ENCODE results near the gene ENTPD1.
A peak's percentile ranks its signal among the peaks of the same experiment; 100 is the strongest.
"Not testable (repeated sequence)": the region's sequence is repeated elsewhere in the genome, so short reads cannot be mapped to it uniquely, and the experiment has no call there.

ENTPD1 gene

DNA sequence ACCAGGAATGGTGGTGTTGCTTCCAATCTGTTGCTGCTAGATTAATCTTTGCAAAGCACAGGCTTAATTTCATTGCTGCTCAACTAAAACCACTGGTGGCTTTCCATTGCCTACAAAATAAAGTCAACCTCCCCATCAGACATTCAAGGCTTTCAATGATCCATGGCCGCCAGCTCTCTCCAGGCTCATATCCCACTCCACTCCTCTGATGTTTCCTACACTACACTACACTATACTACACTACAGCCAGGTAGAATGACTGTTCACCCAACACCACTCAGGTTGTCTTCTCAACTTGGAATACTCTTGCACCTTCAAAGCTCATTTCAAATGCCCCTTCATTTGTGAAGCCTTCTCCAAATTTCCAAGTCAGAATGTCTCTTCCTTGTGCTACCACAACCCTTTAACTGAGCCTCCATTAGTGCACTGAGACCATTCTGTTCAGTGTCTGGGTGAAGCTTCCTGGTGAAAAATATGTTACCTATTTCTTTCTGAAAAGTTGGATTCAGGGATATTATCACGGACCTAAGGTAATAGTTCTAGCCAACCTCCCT is 116.3 kb downstream of the ENTPD1 start:
- DNase-seq = no peak

DNA sequence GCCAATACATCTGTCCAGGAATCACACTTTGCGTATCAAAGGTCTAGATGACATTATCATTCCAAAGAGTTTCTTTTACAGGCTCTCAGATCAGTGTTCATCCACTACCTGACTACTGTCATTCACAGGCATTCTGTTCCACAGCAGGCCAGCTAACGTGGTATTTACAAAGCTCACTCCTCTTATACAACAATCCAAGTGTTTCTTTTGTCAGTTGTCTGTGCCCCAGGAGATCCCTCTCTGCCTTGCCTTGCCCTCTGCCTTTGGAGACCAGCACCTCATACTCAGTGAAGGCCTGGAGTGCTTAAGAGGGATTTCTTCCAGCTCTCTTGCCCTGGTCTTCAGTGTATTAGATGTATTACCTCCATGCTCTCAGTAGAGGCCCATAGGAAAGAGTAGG is 117.2 kb downstream of the ENTPD1 start:
- no peak for DNase-seq

DNA sequence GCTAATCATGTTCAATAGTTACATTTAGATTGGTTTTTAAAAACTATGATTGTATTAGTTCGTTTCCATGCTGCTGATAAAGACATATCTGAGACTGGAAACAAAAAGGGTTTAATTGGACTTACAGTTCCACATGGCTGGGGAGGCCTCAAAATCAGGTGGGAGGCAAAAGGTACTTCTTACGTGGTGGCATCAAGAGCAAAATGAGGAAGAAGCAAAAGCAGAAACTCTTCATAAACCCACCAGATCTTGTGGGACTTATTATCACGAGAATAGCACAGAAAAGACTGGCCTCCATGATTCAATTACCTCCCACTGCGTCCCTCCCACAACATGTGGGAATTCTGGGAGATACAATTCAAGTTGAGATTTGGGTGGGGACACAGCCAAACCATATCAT is 117.7 kb downstream of the ENTPD1 start:
- DNase-seq = no peak

- DNase-seq = not testable (repeated sequence)
Measured at GRCh38 chr10:95874783-95875182, 118.8 kb downstream of the ENTPD1 start.

DNA sequence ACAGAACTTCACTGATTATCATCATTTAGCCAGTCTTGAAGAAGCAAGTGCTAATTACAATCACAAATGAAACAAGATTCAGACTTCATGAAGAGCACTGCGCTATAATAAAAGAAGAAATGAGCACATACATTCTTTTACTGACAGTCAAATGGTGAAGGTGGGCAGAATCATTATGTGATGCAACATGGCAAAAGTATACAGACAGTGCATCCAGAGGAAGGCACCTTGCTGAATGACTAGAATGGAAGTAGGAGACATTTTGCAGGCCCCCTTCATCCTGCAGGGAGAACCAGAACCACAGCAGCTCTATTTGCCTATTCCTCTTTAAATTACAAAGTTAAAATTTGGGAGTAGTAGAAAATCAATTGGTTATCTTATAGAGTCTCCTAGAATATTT is 120.8 kb downstream of the ENTPD1 start:
- no peak for DNase-seq

DNA sequence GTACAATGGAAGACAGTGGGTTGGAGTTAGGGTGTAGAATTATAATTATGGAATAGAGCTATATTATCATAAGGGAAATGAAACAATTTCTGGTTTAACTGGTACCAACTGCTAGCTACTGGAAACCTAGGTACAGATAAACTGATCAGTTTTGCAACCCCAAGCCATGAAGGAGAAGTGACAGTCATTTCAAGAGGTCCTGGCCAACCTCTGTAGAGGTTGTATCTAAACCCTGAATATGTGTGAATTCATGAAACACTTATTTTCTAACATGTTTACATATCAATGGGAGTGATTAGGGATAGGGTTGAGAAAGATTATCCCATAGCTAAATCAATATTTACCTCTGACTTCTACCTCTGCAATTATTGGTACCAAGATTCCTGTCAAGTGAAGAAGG is 121.9 kb downstream of the ENTPD1 start:
- no peak for DNase-seq

DNA sequence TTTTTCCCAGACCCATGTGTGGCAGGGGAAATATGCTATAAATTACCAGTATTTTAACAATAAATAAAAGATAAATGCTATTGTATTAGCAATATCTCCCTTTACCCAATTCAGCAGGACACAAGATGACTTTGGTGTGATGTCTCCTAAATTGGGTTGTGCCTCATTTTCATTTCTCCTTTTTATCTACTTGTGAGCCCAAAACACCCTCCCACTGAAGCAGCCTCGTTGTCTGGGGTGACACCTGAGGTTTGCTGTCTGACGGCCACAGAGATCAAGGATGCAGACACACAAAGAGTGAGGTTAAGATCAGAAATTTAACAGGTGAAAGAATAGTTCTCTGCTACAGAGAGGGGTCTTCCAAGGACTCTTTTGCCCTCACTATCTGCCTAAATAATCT is 124.7 kb downstream of the ENTPD1 start:
- DNase-seq = no peak

- DNase-seq = no peak
Measured at GRCh38 chr10:95881316-95881715, 125.4 kb downstream of the ENTPD1 start.

DNA sequence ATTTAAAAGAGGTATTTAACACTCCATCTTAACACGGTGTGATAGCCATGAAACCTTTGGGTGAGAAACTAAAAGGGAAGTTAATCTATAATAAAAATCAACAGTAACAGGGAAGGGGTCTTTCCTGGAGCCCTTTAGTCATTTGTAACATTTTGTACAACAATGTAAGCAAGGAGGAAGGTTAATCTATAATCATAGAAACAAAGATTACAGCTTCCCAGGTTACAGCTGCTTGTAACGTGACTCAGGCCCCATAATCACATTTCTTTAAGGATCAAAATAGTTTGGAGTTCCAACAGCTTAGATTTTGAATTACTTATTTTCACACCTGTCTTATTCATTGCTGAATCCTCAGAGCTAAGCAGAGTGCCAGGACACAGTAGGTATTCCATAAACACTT is 133.9 kb downstream of the ENTPD1 start:
- DNase-seq = no peak

- DNase-seq = no peak
Measured at GRCh38 chr10:95896071-95896850, 140.3 kb downstream of the ENTPD1 start.

GRCh38 chr10:95905897-95906580 is 150.1 kb downstream of the ENTPD1 start:
- DNase-seq = not testable (repeated sequence)

DNA sequence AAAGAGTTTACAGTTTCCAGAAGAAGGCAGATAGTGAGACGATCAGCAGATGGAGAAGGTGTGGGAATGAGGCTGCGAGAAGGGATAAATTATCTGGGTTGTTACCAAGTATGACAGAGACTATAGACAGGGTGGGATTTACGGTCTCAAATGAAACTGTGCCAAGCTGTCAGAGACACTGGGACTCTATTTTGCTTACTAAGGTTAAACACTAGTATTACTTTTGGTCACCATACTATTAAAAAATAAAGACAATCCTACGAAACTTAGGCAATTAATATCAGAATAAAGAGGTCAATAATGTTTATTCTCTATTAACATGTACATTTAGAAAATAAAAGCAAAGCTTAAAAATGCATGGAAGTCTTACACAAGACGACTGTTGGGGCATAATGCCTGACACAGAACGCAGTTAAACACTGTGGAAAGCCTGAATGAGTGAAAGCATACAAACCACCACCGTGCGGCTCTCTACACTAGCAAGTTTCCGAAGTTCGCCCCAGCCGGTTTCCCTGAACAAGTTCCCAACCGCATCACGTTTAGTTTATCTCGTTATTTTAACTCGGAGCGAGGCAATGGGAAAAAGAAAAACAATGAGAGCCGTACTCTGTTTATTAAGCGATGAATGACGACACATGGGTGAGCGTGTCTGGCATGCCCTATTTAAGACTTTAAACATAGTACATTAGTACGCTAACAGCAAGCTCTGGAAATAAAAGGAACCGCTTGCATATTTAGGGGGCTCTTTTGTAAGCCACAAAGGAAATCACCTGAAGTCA is 150.9 kb downstream of the ENTPD1 start:
- peak; percentile 55 for DNase-seq

DNA sequence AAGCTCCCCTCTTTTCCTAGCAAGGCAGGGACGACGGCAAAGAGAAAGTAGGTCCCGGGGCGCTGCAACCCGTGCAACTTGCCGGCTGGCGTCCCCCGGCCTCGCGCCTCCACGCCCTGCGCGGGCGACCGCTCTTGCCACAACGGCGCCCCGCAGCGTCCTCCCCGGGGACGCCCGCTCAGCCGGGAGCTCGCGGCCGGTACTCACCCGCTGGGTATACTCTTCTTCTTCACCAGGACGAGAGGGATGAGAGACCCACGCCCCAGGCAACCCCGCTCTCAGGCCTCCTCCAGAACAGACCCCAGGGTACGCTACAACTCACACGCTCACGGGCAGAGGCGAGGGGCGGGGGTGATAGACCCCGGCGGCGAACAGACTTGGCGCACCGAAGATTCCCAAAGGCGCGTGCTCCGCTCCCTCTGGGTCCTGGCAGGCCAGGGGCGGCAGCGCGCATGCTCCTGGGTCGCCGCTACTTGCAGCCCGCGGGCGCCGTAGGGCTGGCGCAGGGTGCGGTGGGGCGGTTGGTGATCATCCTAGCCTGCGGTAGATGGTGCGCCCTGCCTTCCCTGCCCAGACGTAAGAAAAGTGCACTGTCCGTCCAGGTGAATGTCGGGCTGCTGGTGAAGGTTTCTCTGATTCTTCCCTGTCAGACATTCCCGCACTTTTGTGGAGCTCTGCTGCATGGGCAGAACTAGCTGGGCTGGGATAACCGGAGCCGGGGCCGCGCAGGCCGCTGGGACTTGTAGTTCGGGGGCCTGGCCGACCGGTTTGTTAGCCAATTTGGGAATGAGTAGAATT is 151.7 kb downstream of the ENTPD1 start, which contains the start of gene CC2D2B:
CC2D2B (plus strand) TSS at position 520 of the 798 bp plus-strand sequence. CDS start 3,349 bp downstream, outside the sequence.
- DNase-seq = peak; percentile 80

DNA sequence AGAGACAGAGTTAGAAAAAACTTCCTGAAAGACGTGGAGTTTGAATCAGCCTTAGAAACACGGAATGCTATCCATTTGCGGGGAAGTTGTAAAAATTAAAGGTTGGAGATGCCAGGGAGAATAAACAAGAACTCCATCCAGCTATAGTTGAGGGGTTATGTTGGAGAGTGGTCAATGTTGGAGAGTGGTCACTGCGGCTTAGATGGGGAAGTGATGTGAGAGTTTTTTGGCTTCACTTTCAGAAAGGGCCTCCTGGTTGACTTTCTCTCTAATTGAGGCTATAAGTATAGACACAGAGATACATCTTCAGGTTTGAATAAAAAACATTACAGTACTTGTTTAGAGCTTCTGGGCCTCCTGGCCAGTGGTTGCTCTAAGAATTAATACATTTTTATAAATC is 152.5 kb downstream of the ENTPD1 start:
- no peak for DNase-seq

- no peak for DNase-seq
Measured at GRCh38 chr10:95909561-95909960, 153.6 kb downstream of the ENTPD1 start.

GRCh38 chr10:95916039-95916438 is 160.1 kb downstream of the ENTPD1 start:
- not testable (repeated sequence) for DNase-seq
